Peyer's patch (tissue), 4 donors: Measurements from ENCODE around the gene LRRTM2. TPM values are rescaled to one million over a fixed set of nuclear protein-coding genes. Genes with fewer than 3 reads are reported as not detected.

Experiments used
- DNase-seq, 3 donors: peaks; one replicate each; pipeline ENCODE4 v3.0.0-alpha.2; 2017 to 2019
- H3K27ac ChIP-seq, 4 donors: fragments of 200-600 bp; sonication (generic); one replicate each; pipeline ENCODE4 v1.5.1; 2016 to 2019
- H3K27me3 ChIP-seq, 2 donors: fragments of 200-600 bp; sonication (generic); one replicate each; pipeline ENCODE4 v1.5.1; 2019
- H3K36me3 ChIP-seq, 3 donors: fragments of 200-600 bp; sonication (generic); one replicate each; pipeline ENCODE4 v1.5.1; 2016 to 2019
- H3K4me1 ChIP-seq, 4 donors: fragments of 200-600 bp; sonication (generic); one replicate each; pipeline ENCODE4 v1.5.1; 2016 to 2019
- H3K4me3 ChIP-seq, 4 donors: fragments of 200-600 bp; sonication (generic); 1 replicate in 3 of 4; 2 replicates in 1 of 4; pipeline ENCODE4 v1.5.1; 2016 to 2019; ENCODE audit warnings: mild to moderate bottlenecking in 1 of 4
- H3K9me3 ChIP-seq, 4 donors: fragments of 200-600 bp; sonication (generic); one replicate each; pipeline ENCODE4 v1.5.1; 2016 to 2019; ENCODE audit warnings: mild to moderate bottlenecking in 1 of 4
- CTCF ChIP-seq, 6 experiments: fragments of 450-650 bp in 4 of 6; fragments of 200-600 bp in 2 of 6; sonication (generic) in 1 of 6; IDR thresholded peaks; one replicate each; pipeline ENCODE4 v1.5.1; 2017 to 2019; ENCODE audit warnings: antibody characterized with exemption in 6 of 6, mild to moderate bottlenecking in 3 of 6, moderate library complexity in 1 of 6
- POLR2A ChIP-seq, 2 donors: fragments of 450-650 bp; IDR thresholded peaks; one replicate each; pipeline ENCODE4 v1.5.1; 2017; ENCODE audit warnings: antibody characterized with exemption in 2 of 2, mild to moderate bottlenecking in 2 of 2, moderate library complexity in 2 of 2
- total RNA-seq, 4 donors: library from RNA; depleted of rRNA; stranded (reverse); fragments of >200 nt; gene quantifications; one replicate each; pipeline ENCODE4 v1.1.0, GENCODE V29; 2016

Gene LRRTM2
- total RNA-seq, 4 donors from 2014 or later = 4.1 TPM; not detected in 3

- no peaks in the 10 kb centered on the region for H3K9me3 ChIP-seq
- no peak overlapping the region for H3K4me3 ChIP-seq
- no peaks in the 10 kb centered on the region for H3K4me1 ChIP-seq
- H3K36me3 ChIP-seq = peaks cover 0 to 30% (median 3%) of the 10 kb centered on the region in 3 donors
- H3K27ac ChIP-seq = no peak overlapping the region
- no peak for DNase-seq
- H3K27me3 ChIP-seq = no peaks in the 10 kb centered on the region
- TF ChIP-seq POLR2A (IDR thresholded peaks at IDR 0.05) (no peak), CTCF (IDR thresholded peaks at IDR 0.05) (no peak)
Observed at GRCh38 chr5:138884094-138884493, 9.0 kb upstream of the LRRTM2 start.

- H3K9me3 ChIP-seq = no peaks in the 10 kb centered on the region
- H3K27me3 ChIP-seq = no peaks in the 10 kb centered on the region
- no peak for DNase-seq
Observed at GRCh38 chr5:138883211-138883610, 8.1 kb upstream of the LRRTM2 start.

GRCh38 chr5:138878437-138879235 lies 3.5 kb upstream of the LRRTM2 start:
- H3K27ac ChIP-seq = no peak overlapping the region
- no peaks in the 10 kb centered on the region for H3K36me3 ChIP-seq
- DNase-seq = no peak
- H3K9me3 ChIP-seq = no peaks in the 10 kb centered on the region
- no peaks in the 10 kb centered on the region for H3K4me1 ChIP-seq
- no peaks in the 10 kb centered on the region for H3K27me3 ChIP-seq
- no peak overlapping the region for H3K4me3 ChIP-seq
- TF ChIP-seq CTCF (IDR thresholded peaks at IDR 0.05) (no peak), POLR2A (IDR thresholded peaks at IDR 0.05) (no peak)

More at GRCh38 chr5:138883211-138883610, 8.1 kb upstream of the LRRTM2 start:
- H3K36me3 ChIP-seq = peaks cover 0 to 22% (median 3%) of the 10 kb centered on the region in 3 donors
- TF ChIP-seq CTCF (IDR thresholded peaks at IDR 0.05) = no peak
- TF ChIP-seq POLR2A (IDR thresholded peaks at IDR 0.05) = no peak
- H3K27ac ChIP-seq = no peak overlapping the region
- H3K4me1 ChIP-seq = no peaks in the 10 kb centered on the region
- no peak overlapping the region for H3K4me3 ChIP-seq

- TF ChIP-seq CTCF (IDR thresholded peaks at IDR 0.05) = no peak
- no peak for TF ChIP-seq POLR2A (IDR thresholded peaks at IDR 0.05)
- no peak for DNase-seq
- no peaks in the 10 kb centered on the region for H3K27me3 ChIP-seq
- H3K36me3 ChIP-seq = no peaks in the 10 kb centered on the region
- no peaks in the 10 kb centered on the region for H3K9me3 ChIP-seq
- H3K4me3 ChIP-seq = no peak overlapping the region
- H3K4me1 ChIP-seq = no peaks in the 10 kb centered on the region
- no peak overlapping the region for H3K27ac ChIP-seq
Observed at GRCh38 chr5:138876811-138877210, 1.7 kb upstream of the LRRTM2 start.

GRCh38 chr5:138875946-138876345 lies 811 bp upstream of the LRRTM2 start:
- TF ChIP-seq CTCF (IDR thresholded peaks at IDR 0.05) = no peak
- no peak for TF ChIP-seq POLR2A (IDR thresholded peaks at IDR 0.05)
- H3K27ac ChIP-seq = no peak overlapping the region
- H3K36me3 ChIP-seq = no peaks in the 10 kb centered on the region
- H3K4me3 ChIP-seq = no peak overlapping the region
- H3K4me1 ChIP-seq = no peaks in the 10 kb centered on the region
- no peaks in the 10 kb centered on the region for H3K27me3 ChIP-seq
- no peaks in the 10 kb centered on the region for H3K9me3 ChIP-seq
- DNase-seq = no peak
